ENCODE measurements around the gene MACROH2A1.

DNA sequence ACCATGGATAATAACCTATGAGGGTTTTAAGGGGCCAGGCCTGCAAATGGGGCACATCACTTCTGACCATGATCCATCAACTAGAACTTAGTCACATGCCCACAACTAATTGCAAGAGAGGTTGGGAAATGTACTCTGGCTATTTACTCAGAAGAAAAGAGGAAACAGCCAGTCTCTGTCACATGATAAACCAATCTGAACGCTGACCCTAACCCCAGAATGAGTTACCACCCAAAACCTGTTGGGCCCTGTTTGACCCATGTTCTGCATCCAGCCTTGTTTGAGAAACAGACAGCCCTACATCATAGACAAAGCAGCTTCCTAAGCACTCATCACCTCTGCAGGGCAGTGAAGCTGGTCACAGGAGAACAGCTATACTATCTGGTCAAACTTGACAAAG, 5.8 kb downstream of the MACROH2A1 start:
- no peak for TF ChIP-seq CTCF (IDR thresholded peaks at IDR 0.05; ENCODE audit: borderline replicate concordance, extremely low read depth, low read length, poor library complexity, severe bottlenecking)
- TF ChIP-seq EZH2 (IDR thresholded peaks at IDR 0.05; ENCODE audit: borderline replicate concordance, low read depth, low read length, severe bottlenecking), result no peak

Data from DND-41 (cell line).